PC-9 (cell line): ENCODE results near the gene NDUFS7. TPM values are rescaled to one million over a fixed set of nuclear protein-coding genes. Genes with fewer than 3 reads are reported as not detected.

Experiments
- BruUV-seq: library from RNA; stranded (reverse); fragments of 400-500 nt; replicated peaks from 2 replicates; lab custom pipeline; 2021; lab: Mats Ljungman, UMichigan
- CTCF ChIA-PET: fragments of 300-600 bp; sonication (Branson Sonifier 250); formaldehyde crosslinking; loops from one replicate; lab custom pipeline; 2022; ENCODE audit warnings: antibody characterized with exemption; lab: Charles Lee
- POLR2A ChIA-PET: fragments of 300-600 bp; sonication (Branson Sonifier 250); formaldehyde crosslinking; loops from one replicate; lab custom pipeline; 2022; ENCODE audit warnings: antibody characterized with exemption; ENCODE audit not compliant: unreplicated experiment; lab: Charles Lee
- DNase-seq, 2 experiments: peaks; one replicate each; pipeline versions ENCODE4 v3.0.0 to v3.0.0-alpha.2; 2015 to 2022; ENCODE audit warnings: mixed read lengths in 1 of 2
- H2AFZ ChIP-seq: fragments of 200-600 bp; sonication (generic); 2 replicates; pipeline ENCODE4 v1.8.1; 2017; ENCODE audit warnings: antibody characterized with exemption
- H3F3A ChIP-seq: fragments of 200-600 bp; sonication (generic); 2 replicates; pipeline ENCODE4 v1.8.1; 2017; ENCODE audit warnings: antibody characterized with exemption, mild to moderate bottlenecking, low read depth; ENCODE audit not compliant: insufficient read depth
- H3K27ac ChIP-seq: fragments of 200-600 bp; sonication (generic); 2 replicates; pipeline ENCODE4 v1.6.1; 2016; ENCODE audit warnings: mixed run types
- H3K27me3 ChIP-seq: fragments of 200-600 bp; sonication (generic); 2 replicates; pipeline ENCODE4 v1.6.1; 2016; ENCODE audit warnings: low read depth, mixed run types; ENCODE audit not compliant: insufficient read depth
- H3K36me3 ChIP-seq: fragments of 200-600 bp; sonication (generic); 2 replicates; pipeline ENCODE4 v1.6.1; 2016; ENCODE audit warnings: low read depth, mixed run types
- H3K4me1 ChIP-seq: fragments of 200-600 bp; sonication (generic); replicated peaks from 2 replicates; pipeline ENCODE4 v1.6.1; 2016; ENCODE audit warnings: mixed run types; ENCODE audit not compliant: insufficient read depth
- H3K4me2 ChIP-seq: fragments of 200-600 bp; sonication (generic); 2 replicates; pipeline ENCODE4 v1.6.1; 2017; ENCODE audit warnings: mixed run types
- H3K4me3 ChIP-seq: fragments of 200-600 bp; sonication (generic); 2 replicates; pipeline ENCODE4 v1.6.1; 2016; ENCODE audit warnings: mixed run types
- H3K79me2 ChIP-seq: fragments of 200-600 bp; sonication (generic); 2 replicates; pipeline ENCODE4 v1.6.1; 2017; ENCODE audit warnings: low read depth, mixed run types
- H3K9me2 ChIP-seq: fragments of 200-600 bp; sonication (generic); 2 replicates; pipeline ENCODE4 v1.8.1; 2017; ENCODE audit warnings: mild to moderate bottlenecking; ENCODE audit not compliant: insufficient read depth
- H3K9me3 ChIP-seq: fragments of 200-600 bp; sonication (generic); 2 replicates; pipeline ENCODE4 v1.8.1; 2016; ENCODE audit warnings: low read depth; ENCODE audit not compliant: insufficient read depth
- H4K20me1 ChIP-seq: fragments of 200-600 bp; sonication (generic); 2 replicates; pipeline ENCODE4 v1.8.1; 2017; ENCODE audit not compliant: insufficient read depth
- EZH2 ChIP-seq: fragments of 200-600 bp; sonication (generic); IDR thresholded peaks from 2 replicates; pipeline ENCODE4 v1.8.0; 2017; ENCODE audit warnings: antibody characterized with exemption, low read depth
- intact Hi-C: fragments of 100-400 bp; cut with micrococcal nuclease; formaldehyde crosslinking; loops from one replicate; pipeline ENCODE4 v1.10.0; 2022; ENCODE audit not compliant: unreplicated experiment
- total RNA-seq: library from RNA; stranded (reverse); gene quantifications from 2 replicates; pipeline ENCODE4 v1.2.3, GENCODE V29; 2021
- TF ChIP-seq, protein P1 (sequence below): fragments of 200-600 bp; sonication (generic); conservative IDR thresholded peaks from 2 replicates; pipeline ENCODE4 v1.6.1; 2017; ENCODE audit warnings: mixed run types, antibody characterized with exemption, mild to moderate bottlenecking, moderate library complexity

NDUFS7 gene
- total RNA-seq, 1 experiment from 2014 or later, result 67.5 TPM

DNA sequence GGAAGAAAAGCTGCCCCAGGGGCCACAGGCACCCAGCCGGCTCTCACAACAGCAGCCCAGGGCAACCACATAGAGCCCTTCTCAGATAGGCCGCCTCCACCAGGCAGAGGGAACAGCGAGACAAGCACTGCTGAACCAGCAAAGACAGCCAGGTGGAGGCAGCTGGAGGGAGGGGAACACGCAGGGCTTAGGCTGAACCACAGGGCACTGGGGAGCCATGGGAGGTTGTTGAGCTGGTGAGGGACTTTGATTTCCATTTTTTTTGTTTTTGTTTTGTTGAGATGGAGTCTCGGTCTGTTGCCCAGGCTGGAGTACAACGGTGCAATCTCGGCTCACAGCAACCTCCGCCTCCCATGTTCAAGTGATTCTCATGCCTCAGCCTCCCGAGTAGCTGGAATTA, 14.1 kb downstream of the NDUFS7 start:
- no peak overlapping the region for H3K27ac ChIP-seq
- H3K9me2 ChIP-seq, result no peaks in the 10 kb centered on the region
- ChIA-PET POLR2A (no interaction called here), CTCF (no interaction called here)
- BruUV-seq, result no TSS peak
- H3K79me2 ChIP-seq, result no peaks in the 10 kb centered on the region
- no peaks in the 10 kb centered on the region for H3K9me3 ChIP-seq
- no peak overlapping the region for H3K4me3 ChIP-seq
- no peaks in the 10 kb centered on the region for H3K4me1 ChIP-seq
- H3F3A ChIP-seq, result peaks cover 7% of the 10 kb centered on the region; the same call in 1 of the 2 replicates
- H3K27me3 ChIP-seq, result no peaks in the 10 kb centered on the region
- no peak for DNase-seq
- intact Hi-C loops, result no loop called here
- H2AFZ ChIP-seq, result no peak overlapping the region
- no peak overlapping the region for H3K4me2 ChIP-seq
- no peaks in the 10 kb centered on the region for H4K20me1 ChIP-seq
- H3K36me3 ChIP-seq, result no peaks in the 10 kb centered on the region
- TF ChIP-seq EZH2, result no peak
- TF ChIP-seq, protein P1, sequence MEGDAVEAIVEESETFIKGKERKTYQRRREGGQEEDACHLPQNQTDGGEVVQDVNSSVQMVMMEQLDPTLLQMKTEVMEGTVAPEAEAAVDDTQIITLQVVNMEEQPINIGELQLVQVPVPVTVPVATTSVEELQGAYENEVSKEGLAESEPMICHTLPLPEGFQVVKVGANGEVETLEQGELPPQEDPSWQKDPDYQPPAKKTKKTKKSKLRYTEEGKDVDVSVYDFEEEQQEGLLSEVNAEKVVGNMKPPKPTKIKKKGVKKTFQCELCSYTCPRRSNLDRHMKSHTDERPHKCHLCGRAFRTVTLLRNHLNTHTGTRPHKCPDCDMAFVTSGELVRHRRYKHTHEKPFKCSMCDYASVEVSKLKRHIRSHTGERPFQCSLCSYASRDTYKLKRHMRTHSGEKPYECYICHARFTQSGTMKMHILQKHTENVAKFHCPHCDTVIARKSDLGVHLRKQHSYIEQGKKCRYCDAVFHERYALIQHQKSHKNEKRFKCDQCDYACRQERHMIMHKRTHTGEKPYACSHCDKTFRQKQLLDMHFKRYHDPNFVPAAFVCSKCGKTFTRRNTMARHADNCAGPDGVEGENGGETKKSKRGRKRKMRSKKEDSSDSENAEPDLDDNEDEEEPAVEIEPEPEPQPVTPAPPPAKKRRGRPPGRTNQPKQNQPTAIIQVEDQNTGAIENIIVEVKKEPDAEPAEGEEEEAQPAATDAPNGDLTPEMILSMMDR, result no peak

DNA sequence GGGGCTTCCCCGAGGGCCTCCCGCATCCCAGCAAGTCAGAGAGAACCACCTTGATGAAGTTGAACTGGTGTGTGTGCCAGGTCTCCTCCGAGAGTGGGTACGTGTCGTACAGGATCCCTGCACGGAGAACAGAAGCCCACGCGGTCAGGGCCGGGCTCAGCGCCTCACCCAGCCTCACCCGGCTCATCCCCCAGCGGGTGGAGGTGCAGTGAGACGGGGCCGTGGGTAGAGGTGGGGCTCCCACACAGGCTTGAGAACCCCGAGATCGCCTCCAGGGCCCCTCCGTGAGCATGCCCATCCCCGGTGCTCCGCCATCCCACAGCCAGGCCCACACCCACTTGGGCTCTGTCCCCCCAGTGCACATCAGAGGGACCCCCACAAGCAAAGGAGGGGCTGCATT, 15.4 kb downstream of the NDUFS7 start:
- no peak overlapping the region for H3K4me3 ChIP-seq
- no peaks in the 10 kb centered on the region for H3K27me3 ChIP-seq
- no peaks in the 10 kb centered on the region for H3K4me1 ChIP-seq
- H2AFZ ChIP-seq, result no peak overlapping the region
- H3K9me3 ChIP-seq, result no peaks in the 10 kb centered on the region
- H4K20me1 ChIP-seq, result no peaks in the 10 kb centered on the region
- no peaks in the 10 kb centered on the region for H3K36me3 ChIP-seq
- ChIA-PET CTCF (no interaction called here), POLR2A (no interaction called here)
- H3F3A ChIP-seq, result peaks cover 7% of the 10 kb centered on the region; the same call in 1 of the 2 replicates
- no TSS peak for BruUV-seq
- H3K79me2 ChIP-seq, result no peaks in the 10 kb centered on the region
- H3K9me2 ChIP-seq, result no peaks in the 10 kb centered on the region
- H3K27ac ChIP-seq, result no peak overlapping the region
- TF ChIP-seq, protein P1, result no peak
- no peak for TF ChIP-seq EZH2
- no peak overlapping the region for H3K4me2 ChIP-seq
- intact Hi-C loops, result no loop called here
- no peak for DNase-seq

DNA sequence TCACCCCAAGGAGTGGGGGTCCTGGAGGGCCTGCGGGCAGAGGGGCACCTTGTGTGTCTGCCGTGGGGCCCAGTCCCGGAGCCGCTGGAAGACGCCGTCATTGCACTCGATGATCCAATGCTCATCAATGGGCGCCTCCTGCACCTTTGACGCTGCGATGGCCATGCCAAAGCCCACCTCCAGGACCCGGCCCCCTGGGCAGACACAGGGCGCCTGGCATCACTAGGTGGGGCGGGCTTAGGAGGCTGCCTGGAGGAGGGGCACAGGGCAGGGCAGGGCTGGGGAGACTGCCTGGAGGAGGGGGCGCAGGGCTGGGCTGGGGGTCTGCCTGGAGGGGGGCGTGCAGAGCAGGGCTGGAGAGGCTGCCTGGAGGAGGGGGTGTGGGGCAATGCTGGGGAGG, 16.0 kb downstream of the NDUFS7 start:
- H3K4me3 ChIP-seq, result no peak overlapping the region
- no peaks in the 10 kb centered on the region for H3K4me1 ChIP-seq
- ChIA-PET POLR2A (no interaction called here), CTCF (no interaction called here)
- H3K27me3 ChIP-seq, result no peaks in the 10 kb centered on the region
- TF ChIP-seq, protein P1, result no peak
- TF ChIP-seq EZH2, result no peak
- H3K4me2 ChIP-seq, result no peak overlapping the region
- no peak for DNase-seq
- H3F3A ChIP-seq, result peaks cover 7% of the 10 kb centered on the region; the same call in 1 of the 2 replicates
- intact Hi-C loops, result no loop called here
- BruUV-seq, result no TSS peak
- H2AFZ ChIP-seq, result no peak overlapping the region
- H3K9me3 ChIP-seq, result no peaks in the 10 kb centered on the region
- no peaks in the 10 kb centered on the region for H3K9me2 ChIP-seq
- no peaks in the 10 kb centered on the region for H3K36me3 ChIP-seq
- H4K20me1 ChIP-seq, result no peaks in the 10 kb centered on the region
- H3K27ac ChIP-seq, result no peak overlapping the region
- H3K79me2 ChIP-seq, result no peaks in the 10 kb centered on the region
